ENCODE data around the gene SLC2A9.

SLC2A9 gene

DNA sequence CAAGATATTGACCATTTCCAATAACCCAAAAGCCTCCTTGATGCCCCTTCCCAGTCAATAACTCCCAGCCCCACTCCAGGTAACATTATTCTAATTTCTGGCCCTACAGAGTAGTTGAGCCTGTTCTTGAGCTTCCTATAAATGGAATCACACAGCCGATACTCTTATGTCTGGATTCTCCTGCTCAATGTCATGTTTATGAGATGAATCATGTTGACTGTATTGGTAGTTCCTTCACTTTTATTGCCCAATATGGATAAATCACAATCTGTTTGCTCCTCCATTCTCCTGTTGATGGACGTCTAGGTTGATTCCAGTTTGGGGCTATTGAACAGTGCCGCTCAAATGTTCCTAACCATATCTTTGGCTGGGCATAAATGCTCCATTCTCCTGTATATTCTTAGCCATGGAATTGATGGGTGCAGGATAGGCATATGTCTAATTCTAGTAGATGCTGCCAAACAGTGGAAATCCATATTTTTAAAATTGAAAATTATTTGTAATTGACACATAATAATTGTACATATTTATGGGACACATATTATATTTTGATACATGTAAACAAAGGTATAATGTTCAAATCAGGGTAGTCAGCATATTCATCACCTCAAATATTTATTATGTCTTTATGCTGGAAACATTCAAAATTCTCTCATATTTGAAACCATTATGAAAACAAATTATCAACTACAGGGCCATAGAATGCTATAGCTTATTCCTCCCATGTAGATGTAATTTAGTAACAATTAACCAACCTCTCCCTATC, 40.5 kb upstream of the SLC2A9 start:
- ChIA-PET POLR2A (no interaction called here), CTCF (interaction anchor here (1.2 kb wide), 1 partner anchor 15 kb away, joined by 3 read pairs; no protein-coding TSS in a partner anchor)
- DNase-seq (ENCODE audit: extremely low spot score): no peak
- TF ChIP-seq, protein P1, sequence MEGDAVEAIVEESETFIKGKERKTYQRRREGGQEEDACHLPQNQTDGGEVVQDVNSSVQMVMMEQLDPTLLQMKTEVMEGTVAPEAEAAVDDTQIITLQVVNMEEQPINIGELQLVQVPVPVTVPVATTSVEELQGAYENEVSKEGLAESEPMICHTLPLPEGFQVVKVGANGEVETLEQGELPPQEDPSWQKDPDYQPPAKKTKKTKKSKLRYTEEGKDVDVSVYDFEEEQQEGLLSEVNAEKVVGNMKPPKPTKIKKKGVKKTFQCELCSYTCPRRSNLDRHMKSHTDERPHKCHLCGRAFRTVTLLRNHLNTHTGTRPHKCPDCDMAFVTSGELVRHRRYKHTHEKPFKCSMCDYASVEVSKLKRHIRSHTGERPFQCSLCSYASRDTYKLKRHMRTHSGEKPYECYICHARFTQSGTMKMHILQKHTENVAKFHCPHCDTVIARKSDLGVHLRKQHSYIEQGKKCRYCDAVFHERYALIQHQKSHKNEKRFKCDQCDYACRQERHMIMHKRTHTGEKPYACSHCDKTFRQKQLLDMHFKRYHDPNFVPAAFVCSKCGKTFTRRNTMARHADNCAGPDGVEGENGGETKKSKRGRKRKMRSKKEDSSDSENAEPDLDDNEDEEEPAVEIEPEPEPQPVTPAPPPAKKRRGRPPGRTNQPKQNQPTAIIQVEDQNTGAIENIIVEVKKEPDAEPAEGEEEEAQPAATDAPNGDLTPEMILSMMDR (IDR thresholded peaks at IDR 0.05; ENCODE audit: control extremely low read depth, extremely low read depth, low read depth, missing control alignments): no peak

DNA sequence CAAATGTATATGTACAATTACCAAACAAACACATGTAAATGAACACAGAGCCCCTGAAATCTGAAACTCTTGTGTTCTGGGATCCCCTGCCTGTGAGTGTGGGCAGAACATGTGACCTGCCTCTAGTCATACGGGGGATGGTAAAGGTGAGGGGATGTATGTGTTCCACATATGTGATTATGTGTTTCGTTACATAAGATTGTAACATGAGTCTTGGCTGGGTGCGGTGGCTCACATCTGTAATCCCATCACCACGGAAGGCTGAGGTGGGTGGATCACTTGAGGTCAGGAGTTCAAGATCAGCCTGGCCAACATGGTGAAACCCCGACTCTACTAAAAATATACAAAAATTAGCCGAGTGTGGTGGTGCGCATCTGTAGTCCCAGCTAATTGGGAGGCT, 37.1 kb upstream of the SLC2A9 start:
- CTCF ChIA-PET: no interaction called here
- DNase-seq (ENCODE audit: extremely low spot score): no peak
- POLR2A ChIA-PET: no interaction called here
- TF ChIP-seq, protein P1 (IDR thresholded peaks at IDR 0.05; ENCODE audit: control extremely low read depth, extremely low read depth, low read depth, missing control alignments): no peak

- POLR2A ChIA-PET: no interaction called here
- no peak for DNase-seq (ENCODE audit: extremely low spot score)
- CTCF ChIA-PET: interaction anchor here (1.0 kb wide), 1 partner anchor 11 kb away, joined by 3 read pairs; no protein-coding TSS in a partner anchor
- TF ChIP-seq, protein P1 (IDR thresholded peaks at IDR 0.05; ENCODE audit: control extremely low read depth, extremely low read depth, low read depth, missing control alignments): no peak
Measured at GRCh38 chr4:10057023-10057395, 35.7 kb upstream of the SLC2A9 start.

- no peak for DNase-seq (ENCODE audit: extremely low spot score)
- ChIA-PET CTCF (interaction anchor here (1.0 kb wide), 1 partner anchor 12 kb away, joined by 3 read pairs; no protein-coding TSS in a partner anchor), POLR2A (no interaction called here)
- TF ChIP-seq, protein P1 (IDR thresholded peaks at IDR 0.05; ENCODE audit: control extremely low read depth, extremely low read depth, low read depth, missing control alignments): no peak
Measured at GRCh38 chr4:10056334-10057022, 35.2 kb upstream of the SLC2A9 start.

DNA sequence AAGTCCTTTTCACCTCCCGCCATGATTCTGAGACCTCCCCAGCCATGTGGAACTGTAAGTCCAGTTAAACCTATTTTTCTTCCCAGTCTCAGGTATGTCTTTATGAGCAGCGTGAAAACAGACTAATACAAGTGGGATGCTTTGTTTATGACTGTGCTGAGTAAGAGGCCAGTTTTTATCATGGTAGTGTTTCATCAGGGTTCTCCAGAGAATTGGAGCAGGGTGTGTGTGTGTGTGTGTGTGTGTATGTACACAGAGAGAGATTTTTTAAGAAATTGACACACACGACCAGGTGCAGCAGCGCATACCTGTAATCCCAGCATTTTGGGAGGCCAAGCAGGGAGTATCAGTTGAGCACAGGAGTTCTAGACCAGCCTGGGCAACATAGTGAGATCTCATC, 34.6 kb upstream of the SLC2A9 start:
- ChIA-PET POLR2A (no interaction called here), CTCF (no interaction called here)

GRCh38 chr4:10054571-10055041, 33.3 kb upstream of the SLC2A9 start:
- POLR2A ChIA-PET: no interaction called here
- TF ChIP-seq, protein P1 (IDR thresholded peaks at IDR 0.05; ENCODE audit: control extremely low read depth, extremely low read depth, low read depth, missing control alignments): no peak
- DNase-seq (ENCODE audit: extremely low spot score): no peak
- CTCF ChIA-PET: no interaction called here

More for the DNA sequence above, 34.6 kb upstream of the SLC2A9 start:
- TF ChIP-seq, protein P1 (IDR thresholded peaks at IDR 0.05; ENCODE audit: control extremely low read depth, extremely low read depth, low read depth, missing control alignments): no peak
- no peak for DNase-seq (ENCODE audit: extremely low spot score)
